Upper lobe of right lung (tissue), 1 donor: ENCODE results near the gene PGAP3. TPM values are rescaled to one million over a fixed set of nuclear protein-coding genes. Genes with fewer than 3 reads are reported as not detected.
"Not testable (repeated sequence)": the region's sequence is repeated elsewhere in the genome, so short reads cannot be mapped to it uniquely, and the experiment has no call there.

ENCODE experiments used
- ATAC-seq: fragments of 200-7000 bp; cut with Tn5 transposase; one replicate; pipeline ENCODE4 v1.9.1; 2020; ENCODE audit warnings: mild to moderate bottlenecking, moderate library complexity
- DNase-seq: peaks from one replicate; pipeline ENCODE4 v3.0.0-alpha.2; 2020
- H3K27ac ChIP-seq: fragments of 200-600 bp; one replicate; pipeline ENCODE4 v1.8.0; 2022
- H3K27me3 ChIP-seq: fragments of 200-600 bp; one replicate; pipeline ENCODE4 v1.8.0; 2022; ENCODE audit warnings: mild to moderate bottlenecking
- H3K36me3 ChIP-seq: fragments of 200-600 bp; one replicate; pipeline ENCODE4 v1.8.0; 2022
- H3K4me1 ChIP-seq: fragments of 200-600 bp; one replicate; pipeline ENCODE4 v1.8.0; 2022
- H3K4me3 ChIP-seq: fragments of 200-600 bp; one replicate; pipeline ENCODE4 v1.8.0; 2022; ENCODE audit warnings: mild to moderate bottlenecking
- H3K9me3 ChIP-seq: fragments of 200-600 bp; one replicate; pipeline ENCODE4 v1.8.0; 2022
- intact Hi-C: fragments of 100-400 bp; cut with DNase I; formaldehyde crosslinking; loops from one replicate; pipeline ENCODE4 v1.11.0; 2022
- total RNA-seq: library from RNA; stranded (reverse); fragmentation: NEBNext Ultra II Directional; extraction: Animal tissue kit (Norgen Biotek cat#: 25700); gene quantifications from one replicate; pipeline ENCODE4 v1.2.1, GENCODE V29; 2021
- TF ChIP-seq, protein P1 (sequence below): fragments of 200-600 bp; IDR thresholded peaks from one replicate; pipeline ENCODE4 v1.8.0; 2022; ENCODE audit warnings: antibody characterized with exemption
- donor health status: DM: no; HTN: yes; CAD: no; lungs with severe emphysema.

Gene PGAP3
- total RNA-seq, 1 donor from 2014 or later: 24.5 TPM

DNA sequence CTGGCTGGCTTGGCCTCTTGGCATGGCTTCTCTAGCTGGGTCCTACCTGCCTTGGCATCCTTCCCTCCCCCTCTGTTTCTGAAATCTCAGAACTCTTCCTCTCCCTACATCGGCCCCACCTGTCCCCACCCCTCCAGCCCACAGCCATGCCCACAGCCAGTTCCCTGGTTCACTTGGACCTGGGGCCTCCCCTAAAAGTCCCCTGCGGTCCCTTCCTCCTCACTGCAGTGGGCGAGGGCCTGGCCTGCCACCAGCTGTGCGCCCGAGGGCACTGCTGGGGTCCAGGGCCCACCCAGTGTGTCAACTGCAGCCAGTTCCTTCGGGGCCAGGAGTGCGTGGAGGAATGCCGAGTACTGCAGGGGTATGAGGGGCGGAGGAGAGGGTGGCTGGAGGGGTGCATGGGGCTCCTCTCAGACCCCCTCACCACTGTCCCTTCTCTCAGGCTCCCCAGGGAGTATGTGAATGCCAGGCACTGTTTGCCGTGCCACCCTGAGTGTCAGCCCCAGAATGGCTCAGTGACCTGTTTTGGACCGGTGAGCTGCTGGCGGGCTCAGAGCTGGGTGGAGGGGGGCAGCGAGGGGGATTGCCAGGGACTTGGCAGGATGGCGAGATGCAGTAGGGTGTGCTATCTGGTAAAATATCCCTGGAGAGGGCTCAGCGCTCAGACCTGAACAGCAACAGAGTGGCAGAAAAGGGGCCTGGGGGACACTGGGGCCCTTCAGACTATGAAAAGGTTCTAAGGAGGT is 28.4 kb upstream of the PGAP3 start:
- peak overlapping the region; percentile 55 for H3K27ac ChIP-seq
- H3K9me3 ChIP-seq: no peaks in the 10 kb centered on the region
- peaks cover 54% of the 10 kb centered on the region for H3K36me3 ChIP-seq
- no peaks in the 10 kb centered on the region for H3K27me3 ChIP-seq
- TF ChIP-seq, protein P1, sequence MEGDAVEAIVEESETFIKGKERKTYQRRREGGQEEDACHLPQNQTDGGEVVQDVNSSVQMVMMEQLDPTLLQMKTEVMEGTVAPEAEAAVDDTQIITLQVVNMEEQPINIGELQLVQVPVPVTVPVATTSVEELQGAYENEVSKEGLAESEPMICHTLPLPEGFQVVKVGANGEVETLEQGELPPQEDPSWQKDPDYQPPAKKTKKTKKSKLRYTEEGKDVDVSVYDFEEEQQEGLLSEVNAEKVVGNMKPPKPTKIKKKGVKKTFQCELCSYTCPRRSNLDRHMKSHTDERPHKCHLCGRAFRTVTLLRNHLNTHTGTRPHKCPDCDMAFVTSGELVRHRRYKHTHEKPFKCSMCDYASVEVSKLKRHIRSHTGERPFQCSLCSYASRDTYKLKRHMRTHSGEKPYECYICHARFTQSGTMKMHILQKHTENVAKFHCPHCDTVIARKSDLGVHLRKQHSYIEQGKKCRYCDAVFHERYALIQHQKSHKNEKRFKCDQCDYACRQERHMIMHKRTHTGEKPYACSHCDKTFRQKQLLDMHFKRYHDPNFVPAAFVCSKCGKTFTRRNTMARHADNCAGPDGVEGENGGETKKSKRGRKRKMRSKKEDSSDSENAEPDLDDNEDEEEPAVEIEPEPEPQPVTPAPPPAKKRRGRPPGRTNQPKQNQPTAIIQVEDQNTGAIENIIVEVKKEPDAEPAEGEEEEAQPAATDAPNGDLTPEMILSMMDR: no peak
- H3K4me1 ChIP-seq: no peaks in the 10 kb centered on the region
- DNase-seq (no peak), ATAC-seq (peak; percentile 11)
- intact Hi-C loops: no loop called here
- no peak overlapping the region for H3K4me3 ChIP-seq

DNA sequence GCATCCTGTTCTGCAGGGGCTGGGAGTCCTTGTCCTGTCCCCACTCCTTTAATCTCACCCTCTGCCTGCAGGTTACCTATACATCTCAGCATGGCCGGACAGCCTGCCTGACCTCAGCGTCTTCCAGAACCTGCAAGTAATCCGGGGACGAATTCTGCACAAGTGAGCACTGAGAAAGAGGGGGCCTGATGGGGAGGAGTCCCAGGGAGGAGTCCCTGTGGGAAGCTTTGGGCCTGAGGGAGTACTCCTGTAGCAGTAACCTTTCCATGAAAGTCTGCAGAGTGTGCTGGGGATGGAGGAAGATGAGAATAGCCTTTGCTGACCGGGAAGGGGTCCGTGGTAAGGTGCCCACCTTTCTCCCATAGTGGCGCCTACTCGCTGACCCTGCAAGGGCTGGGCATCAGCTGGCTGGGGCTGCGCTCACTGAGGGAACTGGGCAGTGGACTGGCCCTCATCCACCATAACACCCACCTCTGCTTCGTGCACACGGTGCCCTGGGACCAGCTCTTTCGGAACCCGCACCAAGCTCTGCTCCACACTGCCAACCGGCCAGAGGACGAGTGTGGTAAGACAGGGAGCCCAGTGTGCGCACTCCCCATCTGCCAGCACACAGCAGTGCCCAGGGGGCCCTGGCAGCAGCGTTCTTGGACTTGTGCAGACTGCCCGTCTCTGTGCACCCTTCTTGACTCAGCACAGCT is 27.7 kb upstream of the PGAP3 start:
- Histone ChIP-seq H3K4me3 (no peak overlapping the region), H3K9me3 (no peaks in the 10 kb centered on the region), H3K36me3 (peaks cover 61% of the 10 kb centered on the region), H3K4me1 (no peaks in the 10 kb centered on the region), H3K27ac (no peak overlapping the region), H3K27me3 (no peaks in the 10 kb centered on the region)
- TF ChIP-seq, protein P1: no peak
- intact Hi-C loops: no loop called here
- DNase-seq: no peak
- no peak for ATAC-seq

DNA sequence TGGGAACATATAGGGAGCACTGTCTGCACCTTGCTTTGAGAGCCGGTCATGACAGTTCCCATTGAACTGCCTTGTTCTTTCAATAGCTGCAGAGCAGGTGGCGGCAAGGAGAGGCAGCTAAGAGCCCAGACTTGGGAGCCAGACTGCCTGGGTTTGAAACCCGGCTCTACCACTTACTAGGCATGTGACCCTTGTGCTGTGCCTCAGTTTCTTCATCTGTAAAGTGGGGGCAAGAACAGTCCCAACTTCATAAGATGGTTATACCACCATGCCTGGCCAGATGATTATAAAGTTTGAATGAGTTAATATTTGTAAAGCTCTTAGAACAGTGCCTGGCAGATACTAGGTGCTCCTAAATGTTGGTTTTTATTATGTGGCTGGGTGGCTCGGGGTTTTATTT is 26.4 kb upstream of the PGAP3 start:
- ATAC-seq: no peak

DNA sequence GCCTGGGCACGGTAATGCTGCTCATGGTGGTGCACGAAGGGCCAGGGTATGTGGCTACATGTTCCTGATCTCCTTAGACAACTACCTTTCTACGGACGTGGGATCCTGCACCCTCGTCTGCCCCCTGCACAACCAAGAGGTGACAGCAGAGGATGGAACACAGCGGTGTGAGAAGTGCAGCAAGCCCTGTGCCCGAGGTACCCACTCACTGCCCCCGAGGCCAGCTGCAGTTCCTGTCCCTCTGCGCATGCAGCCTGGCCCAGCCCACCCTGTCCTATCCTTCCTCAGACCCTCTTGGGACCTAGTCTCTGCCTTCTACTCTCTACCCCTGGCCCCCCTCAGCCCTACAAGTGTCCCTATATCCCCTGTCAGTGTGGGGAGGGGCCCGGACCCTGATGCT is 24.0 kb upstream of the PGAP3 start:
- H3K9me3 ChIP-seq: no peaks in the 10 kb centered on the region
- H3K27ac ChIP-seq: no peak overlapping the region
- H3K36me3 ChIP-seq: peaks cover 67% of the 10 kb centered on the region
- no peaks in the 10 kb centered on the region for H3K4me1 ChIP-seq
- ATAC-seq (no peak), DNase-seq (no peak)
- H3K4me3 ChIP-seq: no peak overlapping the region
- TF ChIP-seq, protein P1: no peak
- intact Hi-C loops: no loop called here
- H3K27me3 ChIP-seq: no peaks in the 10 kb centered on the region

More for the DNA sequence above, 26.4 kb upstream of the PGAP3 start:
- Histone ChIP-seq H3K4me3 (no peak overlapping the region), H3K9me3 (no peaks in the 10 kb centered on the region), H3K36me3 (peaks cover 72% of the 10 kb centered on the region), H3K27ac (no peak overlapping the region), H3K27me3 (no peaks in the 10 kb centered on the region), H3K4me1 (no peaks in the 10 kb centered on the region)
- intact Hi-C loops: no loop called here
- no peak for DNase-seq
- TF ChIP-seq, protein P1: no peak

DNA sequence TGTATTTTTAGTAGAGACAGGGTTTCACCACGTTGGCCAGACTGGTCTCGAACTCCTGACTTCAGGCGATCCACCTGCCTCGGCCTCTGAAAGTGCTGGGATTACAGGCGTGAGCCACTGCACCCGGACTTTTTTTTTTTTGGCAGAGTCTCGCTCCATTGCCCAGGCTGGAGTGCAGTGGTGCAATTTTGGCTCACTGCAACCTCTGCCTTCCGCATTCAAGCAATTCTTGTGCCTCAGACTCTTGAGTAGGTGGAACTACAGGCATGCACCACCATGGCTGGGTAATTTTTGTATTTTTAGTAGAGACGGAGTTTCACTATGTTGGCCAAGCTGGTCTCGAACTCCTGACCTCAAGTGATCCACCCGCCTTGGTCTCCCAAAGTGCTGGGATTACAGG is 23.2 kb upstream of the PGAP3 start:
- ATAC-seq, H3K4me1 ChIP-seq, H3K4me3 ChIP-seq, DNase-seq, intact Hi-C loops, H3K9me3 ChIP-seq, H3K27me3 ChIP-seq, H3K27ac ChIP-seq: not testable (repeated sequence)
- H3K36me3 ChIP-seq: peaks cover 64% of the 10 kb centered on the region
